HG02970 (cell line): Measurements from ENCODE around the gene STRA6.

Experiments used
- ATAC-seq: cut with Tn5 transposase; IDR thresholded peaks from one replicate; pipeline ENCODE4 v1.9.1; 2021; ENCODE audit warnings: mild to moderate bottlenecking, moderate library complexity, moderate number of reproducible peaks; ENCODE audit not compliant: unreplicated experiment, low FRiP score

The STRA6 gene, protein sequence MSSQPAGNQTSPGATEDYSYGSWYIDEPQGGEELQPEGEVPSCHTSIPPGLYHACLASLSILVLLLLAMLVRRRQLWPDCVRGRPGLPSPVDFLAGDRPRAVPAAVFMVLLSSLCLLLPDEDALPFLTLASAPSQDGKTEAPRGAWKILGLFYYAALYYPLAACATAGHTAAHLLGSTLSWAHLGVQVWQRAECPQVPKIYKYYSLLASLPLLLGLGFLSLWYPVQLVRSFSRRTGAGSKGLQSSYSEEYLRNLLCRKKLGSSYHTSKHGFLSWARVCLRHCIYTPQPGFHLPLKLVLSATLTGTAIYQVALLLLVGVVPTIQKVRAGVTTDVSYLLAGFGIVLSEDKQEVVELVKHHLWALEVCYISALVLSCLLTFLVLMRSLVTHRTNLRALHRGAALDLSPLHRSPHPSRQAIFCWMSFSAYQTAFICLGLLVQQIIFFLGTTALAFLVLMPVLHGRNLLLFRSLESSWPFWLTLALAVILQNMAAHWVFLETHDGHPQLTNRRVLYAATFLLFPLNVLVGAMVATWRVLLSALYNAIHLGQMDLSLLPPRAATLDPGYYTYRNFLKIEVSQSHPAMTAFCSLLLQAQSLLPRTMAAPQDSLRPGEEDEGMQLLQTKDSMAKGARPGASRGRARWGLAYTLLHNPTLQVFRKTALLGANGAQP

DNA sequence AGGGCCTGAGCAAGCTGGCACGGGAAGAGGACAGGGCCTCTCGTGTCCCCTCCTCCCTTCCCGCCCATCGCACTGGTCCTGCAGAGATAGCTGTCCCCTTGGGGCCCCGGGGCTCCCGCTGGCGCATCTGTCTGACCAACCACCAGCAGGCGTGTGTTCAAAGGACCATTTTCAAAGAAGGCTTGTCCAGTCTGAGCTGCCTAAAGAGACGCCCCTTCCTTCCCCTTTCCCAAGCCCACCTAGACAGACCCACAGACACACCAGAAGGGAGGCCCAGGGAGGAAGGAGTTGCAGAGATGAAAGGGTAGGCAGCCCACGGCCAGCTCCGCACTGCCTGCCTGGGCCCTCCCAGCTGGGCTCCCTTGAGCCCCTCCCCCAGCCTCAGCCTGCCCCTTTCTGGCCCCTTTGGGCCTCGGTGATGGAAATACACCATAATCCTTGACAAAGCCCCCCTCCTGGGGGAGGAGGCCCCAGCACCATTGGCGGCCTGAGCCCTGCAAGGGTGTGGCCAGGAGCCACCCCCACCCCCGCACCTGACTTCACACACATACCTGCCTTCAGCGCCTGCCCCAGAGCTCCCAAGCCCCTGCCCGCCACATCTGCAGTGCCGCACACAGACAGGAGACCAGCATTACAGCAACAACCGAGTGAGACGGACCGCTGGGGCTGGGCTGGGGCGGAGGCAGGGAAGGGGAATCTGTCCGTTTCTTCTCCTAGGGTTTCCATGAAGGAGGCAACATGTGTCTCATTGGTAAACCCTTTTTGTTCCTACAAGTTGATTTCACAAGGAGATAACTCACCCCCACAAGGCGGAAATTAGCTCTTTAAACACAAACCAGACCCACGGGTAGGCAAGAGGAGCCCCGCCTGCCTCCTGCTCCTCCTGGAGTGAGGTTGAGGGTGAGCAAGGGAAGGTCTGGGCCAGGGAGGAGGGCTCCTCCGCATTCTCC is at the start of gene STRA6:
TSS of gene STRA6 (minus strand) at position 336 of the 950 bp plus-strand sequence. CDS start 520 bp downstream, outside the sequence.
- no peak for ATAC-seq

- no peak for ATAC-seq
Observed at GRCh38 chr15:74252291-74252690, 49.7 kb upstream of the STRA6 start.

DNA sequence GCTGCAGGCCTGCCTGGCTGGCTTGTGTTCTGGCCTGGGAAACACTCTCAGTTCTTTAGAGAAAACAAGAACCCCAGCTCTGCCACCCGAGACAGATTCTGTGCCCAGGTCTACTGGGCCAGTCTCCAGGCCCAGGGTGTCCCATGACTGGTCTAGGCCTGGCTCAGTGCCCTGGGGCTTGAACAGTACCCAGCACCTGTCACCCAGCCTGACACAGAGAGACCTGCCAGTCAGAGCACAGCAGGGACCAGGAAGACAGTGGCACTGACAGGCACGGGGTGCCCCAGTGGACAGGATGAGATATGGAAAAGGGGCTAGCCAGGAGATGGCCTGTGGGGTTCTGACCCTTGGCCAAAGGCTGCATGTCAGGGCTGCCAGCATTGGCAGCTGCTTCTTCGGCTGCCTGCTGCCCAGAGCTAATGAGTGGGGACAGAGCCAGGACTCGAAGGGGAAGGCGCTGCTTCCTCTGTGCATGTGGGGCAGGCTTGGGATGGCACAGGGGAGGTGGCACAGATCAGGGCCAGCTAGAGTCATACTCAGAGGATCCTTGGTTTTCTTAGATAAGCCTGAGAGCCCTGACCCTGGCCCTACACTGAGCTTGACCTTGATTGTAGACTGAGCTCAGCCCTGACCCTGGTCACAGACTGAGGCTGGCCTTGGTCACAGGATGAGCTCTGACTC is 48.7 kb upstream of the STRA6 start:
- no peak for ATAC-seq

- ATAC-seq, result no peak
Observed at GRCh38 chr15:74250266-74250665, 47.7 kb upstream of the STRA6 start.

DNA sequence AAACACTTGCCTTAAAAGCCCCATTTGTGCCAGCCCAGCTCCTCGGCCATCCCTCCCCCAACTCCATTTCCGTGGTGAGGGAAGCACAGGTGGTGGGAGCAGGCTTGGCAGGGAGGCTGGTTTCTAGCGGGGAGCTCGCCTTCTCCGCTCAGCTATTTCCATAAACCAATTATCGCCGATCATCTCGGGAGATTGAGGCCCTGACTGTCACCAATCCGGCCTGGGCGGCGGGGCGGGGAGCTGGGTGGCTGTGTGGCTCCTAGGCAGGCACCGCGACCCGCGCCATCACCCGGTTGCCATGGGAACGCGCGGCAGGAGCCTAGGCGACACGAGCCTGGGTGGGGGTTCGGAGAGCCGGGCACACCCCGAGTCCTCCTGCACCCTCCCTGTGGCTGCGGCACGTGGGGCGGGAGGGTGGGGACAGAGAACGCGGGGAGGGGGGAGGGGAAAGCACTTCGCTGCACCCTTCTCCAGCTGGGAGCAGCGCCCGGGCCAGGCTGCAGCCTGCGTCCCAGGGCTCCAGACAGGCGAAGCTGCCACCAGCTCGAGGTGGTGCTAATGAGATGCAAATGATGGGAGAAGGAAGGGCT is 42.9 kb upstream of the STRA6 start:
- ATAC-seq, result no peak

- ATAC-seq, result no peak
Observed at GRCh38 chr15:74244822-74245341, 42.3 kb upstream of the STRA6 start.

DNA sequence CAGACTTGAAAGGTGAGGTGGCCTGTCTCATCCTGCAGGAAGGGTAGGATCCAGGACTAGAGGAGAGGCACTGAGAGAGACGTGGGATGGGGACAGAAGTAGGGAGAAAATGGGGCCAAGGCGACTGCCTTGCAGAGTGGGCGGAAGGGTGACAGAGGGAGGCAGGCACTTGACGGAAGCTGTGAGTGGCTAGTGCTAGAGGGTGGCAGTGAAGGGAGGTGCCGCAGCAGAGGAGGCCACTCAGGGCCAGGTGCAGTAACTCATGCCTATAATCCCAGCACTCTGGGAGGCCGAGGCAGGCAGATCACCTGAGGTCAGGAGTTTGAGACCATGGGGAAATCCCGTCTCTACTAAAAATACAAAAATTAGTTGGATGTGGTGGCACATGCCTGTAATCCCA is 40.8 kb upstream of the STRA6 start:
- no peak for ATAC-seq

DNA sequence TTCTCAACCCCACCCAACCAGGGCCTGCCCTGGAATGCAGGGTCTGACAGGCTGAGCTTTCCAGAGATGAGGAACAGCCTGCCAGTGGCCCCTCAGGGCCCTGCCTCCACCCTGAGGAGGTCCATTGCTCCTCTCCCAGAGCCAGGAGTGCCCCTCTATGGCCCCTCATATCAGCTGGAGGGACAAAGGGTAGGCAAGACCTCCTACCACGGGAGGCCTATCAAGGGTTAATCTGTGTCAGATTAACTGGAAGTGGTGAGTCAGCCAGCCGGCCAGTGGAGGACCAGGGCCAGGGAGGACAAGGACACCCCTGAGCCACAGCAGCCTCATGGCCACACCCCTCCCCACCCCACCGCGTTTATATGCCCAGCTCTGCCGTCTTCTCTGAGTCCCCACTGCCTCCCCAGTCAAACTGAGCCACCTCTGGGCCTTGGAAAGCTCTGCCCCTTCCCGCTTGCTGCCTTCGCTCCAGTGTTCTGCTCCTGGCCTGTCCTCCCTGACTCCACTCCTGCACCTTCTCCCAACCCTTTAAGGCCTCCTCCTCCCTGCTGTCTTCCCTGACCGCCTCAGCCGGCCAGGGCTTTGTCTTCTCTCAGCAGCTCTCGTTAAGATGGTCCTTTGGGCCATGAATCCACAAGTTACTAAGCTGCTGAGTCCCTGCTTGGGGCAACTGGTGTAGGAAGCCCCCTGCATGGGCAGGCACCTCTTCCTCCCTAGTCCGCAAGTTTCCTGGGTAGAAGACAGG is 40.0 kb upstream of the STRA6 start:
- ATAC-seq, result no peak

GRCh38 chr15:74240897-74241614 is 38.5 kb upstream of the STRA6 start:
- ATAC-seq, result no peak

DNA sequence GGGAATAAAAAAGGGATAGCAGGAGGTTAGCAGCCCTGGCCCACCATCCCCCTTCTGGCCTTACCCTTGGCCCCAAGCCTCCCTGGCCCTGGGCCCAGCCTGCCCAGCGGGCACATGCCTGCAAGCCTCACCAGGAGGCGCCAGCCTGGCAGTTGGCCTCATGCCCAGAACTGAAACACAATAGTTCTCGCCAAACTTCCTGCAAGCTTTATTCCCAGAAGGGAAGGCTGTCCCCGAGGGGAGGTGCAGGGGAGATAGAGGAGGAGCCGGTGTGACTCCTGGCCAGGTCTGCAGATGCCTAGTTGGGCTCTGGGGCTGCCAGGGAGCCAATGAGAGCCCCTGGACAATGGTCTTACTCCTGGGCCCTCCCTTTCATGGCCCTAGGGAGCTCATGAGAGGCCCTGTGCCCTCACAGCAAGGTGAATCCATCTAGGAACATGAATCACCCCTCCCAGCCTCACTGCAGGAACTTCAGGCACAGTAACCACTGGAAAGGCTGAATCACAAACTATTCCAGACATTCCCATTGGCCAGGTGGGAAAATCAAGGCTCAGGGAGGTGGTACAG is 37.5 kb upstream of the STRA6 start:
- ATAC-seq, result no peak

DNA sequence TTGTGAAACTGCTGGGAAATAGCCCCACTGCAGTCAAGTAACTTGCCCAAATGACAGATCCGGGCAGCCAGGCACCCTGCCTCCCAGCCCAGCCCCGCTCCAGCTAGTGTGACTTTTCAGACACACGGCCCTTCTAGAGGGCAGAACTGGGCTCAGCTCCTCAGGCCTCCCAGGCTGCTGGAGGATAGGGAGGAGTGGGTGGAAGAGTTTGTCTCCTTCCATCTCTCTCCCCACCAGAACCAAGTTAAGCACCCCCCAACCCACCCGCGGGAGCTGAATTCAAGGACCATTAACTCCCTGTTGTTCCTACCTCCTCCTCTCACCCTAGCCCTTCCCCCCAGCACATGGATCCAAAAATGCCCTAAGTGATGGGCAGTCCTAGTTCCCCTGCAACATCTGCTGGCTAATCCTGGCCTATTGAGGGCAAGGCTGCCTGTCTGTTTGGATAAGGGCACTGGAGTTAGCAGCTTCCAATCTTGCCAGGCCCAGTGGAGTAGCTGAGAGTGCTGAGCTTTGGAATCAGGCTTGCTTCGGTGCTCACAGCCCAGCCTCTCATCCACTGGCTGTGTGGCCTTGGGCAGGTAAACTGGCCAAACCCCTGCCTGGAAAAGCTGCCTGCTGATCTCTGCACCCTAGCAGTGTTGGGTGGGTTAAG is 36.6 kb upstream of the STRA6 start:
- ATAC-seq, result no peak

- ATAC-seq, result no peak
Observed at GRCh38 chr15:74235962-74236361, 33.4 kb upstream of the STRA6 start, which contains the start of gene CCDC33. Gene CCDC33 (plus strand): TSS chr15:74236326. CDS start chr15:74236720, 394 bp downstream.

DNA sequence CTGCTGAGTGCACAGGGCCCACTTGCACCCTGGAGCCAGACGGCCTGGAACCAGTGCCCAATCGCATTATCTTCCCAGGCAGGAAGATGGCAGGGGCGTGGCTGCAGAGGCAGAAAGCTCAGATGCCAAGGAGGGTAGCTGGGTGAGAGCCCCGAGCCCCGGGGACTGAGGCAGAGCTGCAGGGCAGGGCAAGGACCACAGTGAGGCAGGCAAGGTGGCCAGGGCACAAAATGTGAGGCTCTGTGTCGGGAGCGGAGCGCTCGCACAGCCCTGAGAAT is 31.9 kb upstream of the STRA6 start:
- no peak for ATAC-seq

DNA sequence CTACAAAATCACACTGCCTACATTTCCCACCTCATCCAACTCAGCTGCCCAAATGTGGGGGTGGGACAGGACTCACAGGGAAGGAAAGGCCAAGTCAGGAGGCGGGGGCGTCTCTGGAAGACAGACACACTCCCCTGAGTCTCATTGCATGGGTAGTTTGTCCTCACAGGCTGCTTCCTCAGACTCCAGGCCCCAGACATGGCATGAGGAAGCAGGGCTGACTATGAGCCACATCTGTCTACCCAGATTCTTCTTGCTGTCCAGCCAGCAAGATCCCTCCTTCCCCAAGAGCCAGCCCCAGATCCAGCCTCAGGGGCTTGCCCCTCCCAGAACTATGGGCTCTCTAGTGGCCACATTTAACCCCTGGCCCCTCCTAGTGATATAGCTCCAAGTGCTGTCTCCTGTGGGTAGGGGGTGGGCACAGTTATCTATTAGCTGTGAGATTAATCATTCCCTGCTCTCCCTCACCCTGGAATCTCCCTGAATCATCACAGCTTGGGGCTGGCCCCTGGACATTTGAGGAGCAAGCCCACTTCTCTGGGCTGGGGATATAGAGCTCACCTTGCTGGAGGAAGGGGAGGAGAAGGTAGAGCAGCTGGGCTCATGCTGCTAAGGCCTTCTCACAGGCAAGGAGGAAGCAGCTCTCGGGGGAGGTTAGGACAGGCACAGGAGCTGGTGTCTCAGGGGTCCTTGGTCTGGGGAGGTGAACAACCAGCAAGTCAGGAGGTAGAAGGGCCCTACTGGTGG is 31.4 kb upstream of the STRA6 start:
- ATAC-seq, result no peak

DNA sequence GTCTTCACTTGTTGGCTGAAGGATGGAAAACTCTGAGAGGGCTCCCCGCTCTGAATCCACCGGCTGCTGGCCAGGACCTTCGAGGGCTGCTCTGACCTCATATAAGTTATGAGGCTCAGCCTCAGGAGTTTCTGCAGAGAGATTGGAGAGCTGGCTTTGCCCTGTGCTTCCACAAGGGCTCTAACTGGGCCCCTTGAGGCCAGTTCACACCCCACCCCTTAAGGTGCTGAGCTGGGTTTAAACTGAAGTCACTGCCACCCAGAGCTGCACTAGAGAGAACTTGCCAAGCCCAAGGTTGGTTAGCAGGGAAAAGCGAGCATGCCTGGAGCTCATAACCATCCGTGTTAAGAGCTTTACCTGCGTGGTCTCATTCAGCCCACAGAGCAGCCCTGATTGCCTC is 30.8 kb upstream of the STRA6 start:
- ATAC-seq, result no peak

DNA sequence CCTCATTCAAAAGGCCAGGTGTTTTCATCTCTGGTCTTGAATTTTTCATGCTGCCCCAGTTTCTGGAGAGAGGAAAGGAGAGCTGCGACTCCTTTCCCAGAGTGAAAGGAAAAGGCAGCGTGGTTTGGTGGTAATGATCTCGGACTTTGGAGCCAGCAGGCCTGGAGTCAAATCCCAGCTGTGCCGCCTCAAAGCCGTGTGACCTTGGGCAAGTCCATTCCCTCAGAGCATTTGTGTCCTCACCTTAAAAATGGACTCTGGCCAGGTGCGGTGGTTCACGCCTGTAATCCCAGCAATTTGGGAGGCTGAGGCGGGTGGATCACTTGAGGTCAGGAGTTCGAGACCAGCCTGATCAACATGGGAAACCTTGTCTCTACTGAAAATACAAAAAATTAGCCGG is 28.9 kb upstream of the STRA6 start:
- ATAC-seq, result no peak

GRCh38 chr15:74229686-74230085 is 27.1 kb upstream of the STRA6 start:
- ATAC-seq, result no peak
